Measurements from ENCODE around the gene IVL. TPM values are rescaled to one million over a fixed set of nuclear protein-coding genes. Genes with fewer than 3 reads are reported as not detected.

The IVL gene
- total and polyA plus RNA-seq, 4 donors, result 0.02 TPM; not detected in 3

DNA sequence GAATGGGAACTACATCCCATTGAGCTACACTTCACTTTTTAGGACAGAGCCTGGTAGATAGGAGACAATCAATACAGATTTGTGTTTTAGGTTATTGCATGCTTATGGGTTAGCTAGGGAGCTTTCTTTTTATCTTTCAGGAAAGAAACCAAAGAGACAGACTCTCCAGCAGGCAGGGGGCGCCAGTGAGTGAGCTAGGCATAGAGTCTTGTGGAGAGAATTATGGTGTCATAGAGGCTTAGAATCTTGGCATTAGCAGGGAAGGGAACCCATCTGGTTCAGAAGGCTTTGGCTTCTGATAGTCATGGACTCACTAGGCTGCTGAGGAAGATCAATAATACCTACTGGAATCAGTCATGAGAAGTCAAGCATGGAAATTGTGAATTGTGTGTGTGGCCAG lies 30.3 kb upstream of the IVL start, which contains the start of gene SMCP:
Gene SMCP, plus strand, starts transcription at position 281 of the 400 bp plus-strand sequence. CDS start 6,101 bp downstream, outside the sequence.
- no peak for DNase-seq (ENCODE audit: low spot score)
- Histone ChIP-seq H3K9ac (ENCODE audit: low read depth in 1 of 2, low read length in 2 of 2) (no peak within 1 kb of the TSS), H3K4me1 (ENCODE audit: control insufficient read depth in 4 of 4, insufficient read depth in 4 of 4, low read length in 3 of 4) (peaks cover 1 to 29% (median 15%) of the 10 kb centered on the region in 4 donors), H3K36me3 (ENCODE audit: control insufficient read depth in 4 of 4, insufficient read depth in 3 of 4, low read depth in 1 of 4, low read length in 3 of 4) (no peaks in the 10 kb centered on the region), H3K4me3 (ENCODE audit: low read depth in 1 of 3, low read length in 3 of 3) (no peak within 1 kb of the TSS), H3K9me3 (ENCODE audit: control insufficient read depth in 4 of 4, low read length in 3 of 4) (no peaks in the 10 kb centered on the region), H3K27ac (ENCODE audit: low read depth in 1 of 2, low read length in 2 of 2) (no peak within 1 kb of the TSS), H3K27me3 (ENCODE audit: control insufficient read depth in 4 of 4, insufficient read depth in 4 of 4, low read length in 3 of 4) (no peaks in the 10 kb centered on the region)
- 35% methylated on average over 1 of the region's 1 CpG for WGBS
- TF ChIP-seq FOXA2 (IDR thresholded peaks at IDR 0.05), result no peak
- TF ChIP-seq JUND (IDR thresholded peaks at IDR 0.05), result no peak
- no peak for TF ChIP-seq RAD21 (IDR thresholded peaks at IDR 0.05)
- no peak for TF ChIP-seq HNF4A (conservative IDR thresholded peaks at IDR 0.05)
- no peak for TF ChIP-seq EGR1 (IDR thresholded peaks at IDR 0.05; ENCODE audit: low read depth in 2 of 2)
- TF ChIP-seq HNF4G (IDR thresholded peaks at IDR 0.05), result no peak
- no peak for TF ChIP-seq RXRA (IDR thresholded peaks at IDR 0.05)
- no peak for TF ChIP-seq YY1 (IDR thresholded peaks at IDR 0.05)
- TF ChIP-seq ZBTB33 (IDR thresholded peaks at IDR 0.05), result no peak
- TF ChIP-seq, protein P1, sequence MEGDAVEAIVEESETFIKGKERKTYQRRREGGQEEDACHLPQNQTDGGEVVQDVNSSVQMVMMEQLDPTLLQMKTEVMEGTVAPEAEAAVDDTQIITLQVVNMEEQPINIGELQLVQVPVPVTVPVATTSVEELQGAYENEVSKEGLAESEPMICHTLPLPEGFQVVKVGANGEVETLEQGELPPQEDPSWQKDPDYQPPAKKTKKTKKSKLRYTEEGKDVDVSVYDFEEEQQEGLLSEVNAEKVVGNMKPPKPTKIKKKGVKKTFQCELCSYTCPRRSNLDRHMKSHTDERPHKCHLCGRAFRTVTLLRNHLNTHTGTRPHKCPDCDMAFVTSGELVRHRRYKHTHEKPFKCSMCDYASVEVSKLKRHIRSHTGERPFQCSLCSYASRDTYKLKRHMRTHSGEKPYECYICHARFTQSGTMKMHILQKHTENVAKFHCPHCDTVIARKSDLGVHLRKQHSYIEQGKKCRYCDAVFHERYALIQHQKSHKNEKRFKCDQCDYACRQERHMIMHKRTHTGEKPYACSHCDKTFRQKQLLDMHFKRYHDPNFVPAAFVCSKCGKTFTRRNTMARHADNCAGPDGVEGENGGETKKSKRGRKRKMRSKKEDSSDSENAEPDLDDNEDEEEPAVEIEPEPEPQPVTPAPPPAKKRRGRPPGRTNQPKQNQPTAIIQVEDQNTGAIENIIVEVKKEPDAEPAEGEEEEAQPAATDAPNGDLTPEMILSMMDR (IDR thresholded peaks at IDR 0.05; ENCODE audit: low read depth, low read length, missing input control), result no peak
- TF ChIP-seq TAF1 (conservative IDR thresholded peaks at IDR 0.05), result no peak
- TF ChIP-seq, protein P2, sequence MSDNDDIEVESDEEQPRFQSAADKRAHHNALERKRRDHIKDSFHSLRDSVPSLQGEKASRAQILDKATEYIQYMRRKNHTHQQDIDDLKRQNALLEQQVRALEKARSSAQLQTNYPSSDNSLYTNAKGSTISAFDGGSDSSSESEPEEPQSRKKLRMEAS (IDR thresholded peaks at IDR 0.05), result no peak
- TF ChIP-seq, protein P3, sequence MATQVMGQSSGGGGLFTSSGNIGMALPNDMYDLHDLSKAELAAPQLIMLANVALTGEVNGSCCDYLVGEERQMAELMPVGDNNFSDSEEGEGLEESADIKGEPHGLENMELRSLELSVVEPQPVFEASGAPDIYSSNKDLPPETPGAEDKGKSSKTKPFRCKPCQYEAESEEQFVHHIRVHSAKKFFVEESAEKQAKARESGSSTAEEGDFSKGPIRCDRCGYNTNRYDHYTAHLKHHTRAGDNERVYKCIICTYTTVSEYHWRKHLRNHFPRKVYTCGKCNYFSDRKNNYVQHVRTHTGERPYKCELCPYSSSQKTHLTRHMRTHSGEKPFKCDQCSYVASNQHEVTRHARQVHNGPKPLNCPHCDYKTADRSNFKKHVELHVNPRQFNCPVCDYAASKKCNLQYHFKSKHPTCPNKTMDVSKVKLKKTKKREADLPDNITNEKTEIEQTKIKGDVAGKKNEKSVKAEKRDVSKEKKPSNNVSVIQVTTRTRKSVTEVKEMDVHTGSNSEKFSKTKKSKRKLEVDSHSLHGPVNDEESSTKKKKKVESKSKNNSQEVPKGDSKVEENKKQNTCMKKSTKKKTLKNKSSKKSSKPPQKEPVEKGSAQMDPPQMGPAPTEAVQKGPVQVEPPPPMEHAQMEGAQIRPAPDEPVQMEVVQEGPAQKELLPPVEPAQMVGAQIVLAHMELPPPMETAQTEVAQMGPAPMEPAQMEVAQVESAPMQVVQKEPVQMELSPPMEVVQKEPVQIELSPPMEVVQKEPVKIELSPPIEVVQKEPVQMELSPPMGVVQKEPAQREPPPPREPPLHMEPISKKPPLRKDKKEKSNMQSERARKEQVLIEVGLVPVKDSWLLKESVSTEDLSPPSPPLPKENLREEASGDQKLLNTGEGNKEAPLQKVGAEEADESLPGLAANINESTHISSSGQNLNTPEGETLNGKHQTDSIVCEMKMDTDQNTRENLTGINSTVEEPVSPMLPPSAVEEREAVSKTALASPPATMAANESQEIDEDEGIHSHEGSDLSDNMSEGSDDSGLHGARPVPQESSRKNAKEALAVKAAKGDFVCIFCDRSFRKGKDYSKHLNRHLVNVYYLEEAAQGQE (IDR thresholded peaks at IDR 0.05), result no peak

GRCh38 chr1:152879559-152880198 lies 28.7 kb upstream of the IVL start:
- Histone ChIP-seq H3K4me1 (ENCODE audit: control insufficient read depth in 4 of 4, insufficient read depth in 4 of 4, low read length in 3 of 4) (peaks cover 1 to 30% (median 15%) of the 10 kb centered on the region in 4 donors), H3K27ac (ENCODE audit: low read depth in 1 of 2, low read length in 2 of 2) (no peak overlapping the region), H3K9me3 (ENCODE audit: control insufficient read depth in 4 of 4, low read length in 3 of 4) (no peaks in the 10 kb centered on the region), H3K4me3 (ENCODE audit: low read depth in 1 of 3, low read length in 3 of 3) (no peak overlapping the region), H3K9ac (ENCODE audit: low read depth in 1 of 2, low read length in 2 of 2) (no peak overlapping the region), H3K27me3 (ENCODE audit: control insufficient read depth in 4 of 4, insufficient read depth in 4 of 4, low read length in 3 of 4) (no peaks in the 10 kb centered on the region), H3K36me3 (ENCODE audit: control insufficient read depth in 4 of 4, insufficient read depth in 3 of 4, low read depth in 1 of 4, low read length in 3 of 4) (no peaks in the 10 kb centered on the region)
- peak; percentile 83 to 95 for TF ChIP-seq HNF4A (conservative IDR thresholded peaks at IDR 0.05)
- TF ChIP-seq FOXA1 (IDR thresholded peaks at IDR 0.05), result no peak
- TF ChIP-seq YY1 (IDR thresholded peaks at IDR 0.05), result peak; percentile 68
- no peak for TF ChIP-seq GABPA (IDR thresholded peaks at IDR 0.05 in 1 of 2, conservative IDR thresholded peaks at IDR 0.05 in 1 of 2)
- peak; percentile 46 to 93 for TF ChIP-seq RXRA (IDR thresholded peaks at IDR 0.05)
- peak; percentile 26 for TF ChIP-seq FOXA2 (IDR thresholded peaks at IDR 0.05)
- peak in 1 of 2 donors; percentile 61 for TF ChIP-seq JUND (IDR thresholded peaks at IDR 0.05)
- DNase-seq (ENCODE audit: low spot score), result no peak

Measured in liver (tissue), 9 donors.